ENCODE measurements around the gene DPF3. TPM values are rescaled to one million over a fixed set of nuclear protein-coding genes. Genes with fewer than 3 reads are reported as not detected.

The DPF3 gene
- total RNA-seq, 2 experiments from 2014 or later, result 14.9 to 15.4 TPM

DNA sequence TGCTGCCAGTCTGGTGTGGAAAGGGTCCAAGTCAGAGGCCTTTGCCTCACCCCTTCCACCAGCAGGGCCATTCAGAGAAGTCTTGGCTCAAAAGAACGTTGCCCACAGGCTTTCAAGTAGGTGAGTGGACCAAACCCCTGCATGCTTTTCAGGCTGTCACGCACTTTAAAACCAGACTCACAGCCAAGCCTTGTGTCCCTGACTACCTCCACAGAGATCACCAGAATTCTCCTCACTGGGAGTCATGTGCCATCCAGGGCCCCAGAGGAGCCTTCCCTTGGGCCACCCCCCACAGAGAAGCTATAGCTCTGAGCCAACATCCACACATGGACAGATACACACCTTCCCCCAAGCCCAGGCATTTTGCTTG lies 283.1 kb downstream of the DPF3 start:
- POLR2A ChIA-PET, result no interaction called here

GRCh38 chr14:72610096-72610830 lies 283.6 kb downstream of the DPF3 start:
- no peak overlapping the region for H3K27ac Mint-ChIP-seq
- H3K36me3 Mint-ChIP-seq (ENCODE audit: low read depth), result no peaks in the 10 kb centered on the region
- ChIA-PET CTCF (no interaction called here), POLR2A (no interaction called here)
- no peak overlapping the region for H3K4me3 Mint-ChIP-seq
- H3K27me3 Mint-ChIP-seq, result peaks cover 41% of the 10 kb centered on the region
- no peaks in the 10 kb centered on the region for H3K9me3 Mint-ChIP-seq
- DNase-seq, result peak; percentile 10
- peaks cover 2% of the 10 kb centered on the region for H3K4me1 Mint-ChIP-seq

More for the DNA sequence above, 283.1 kb downstream of the DPF3 start:
- peaks cover 41% of the 10 kb centered on the region for H3K27me3 Mint-ChIP-seq
- peaks cover 6% of the 10 kb centered on the region for H3K4me1 Mint-ChIP-seq
- CTCF ChIA-PET, result no interaction called here
- H3K4me3 Mint-ChIP-seq, result no peak overlapping the region
- peak; percentile 12 for DNase-seq
- H3K27ac Mint-ChIP-seq, result no peak overlapping the region
- no peaks in the 10 kb centered on the region for H3K9me3 Mint-ChIP-seq
- H3K36me3 Mint-ChIP-seq (ENCODE audit: low read depth), result no peaks in the 10 kb centered on the region

GRCh38 chr14:72609205-72609916 lies 284.5 kb downstream of the DPF3 start:
- Mint-ChIP-seq H3K27ac (no peak overlapping the region), H3K36me3 (ENCODE audit: low read depth) (no peaks in the 10 kb centered on the region), H3K4me3 (no peak overlapping the region), H3K9me3 (no peaks in the 10 kb centered on the region), H3K27me3 (peaks cover 42% of the 10 kb centered on the region), H3K4me1 (peaks cover 1% of the 10 kb centered on the region)
- DNase-seq, result peak; percentile 15
- CTCF ChIA-PET, result no interaction called here
- POLR2A ChIA-PET, result no interaction called here

GRCh38 chr14:72608391-72609204 lies 285.3 kb downstream of the DPF3 start:
- Mint-ChIP-seq H3K27ac (no peak overlapping the region), H3K27me3 (peaks cover 47% of the 10 kb centered on the region), H3K36me3 (ENCODE audit: low read depth) (no peaks in the 10 kb centered on the region), H3K4me3 (no peak overlapping the region), H3K4me1 (peaks cover 1% of the 10 kb centered on the region), H3K9me3 (no peaks in the 10 kb centered on the region)
- peak; percentile 14 for DNase-seq
- POLR2A ChIA-PET, result no interaction called here
- CTCF ChIA-PET, result no interaction called here

- ChIA-PET CTCF (no interaction called here), POLR2A (interaction anchor here (0.5 kb wide), 1 partner anchor 13 kb away, joined by 3 read pairs; no protein-coding TSS in a partner anchor)
- H3K4me3 Mint-ChIP-seq, result no peak overlapping the region
- no peak overlapping the region for H3K27ac Mint-ChIP-seq
- peaks cover 50% of the 10 kb centered on the region for H3K27me3 Mint-ChIP-seq
- peaks cover 1% of the 10 kb centered on the region for H3K4me1 Mint-ChIP-seq
- H3K36me3 Mint-ChIP-seq (ENCODE audit: low read depth), result no peaks in the 10 kb centered on the region
- peak; percentile 8 for DNase-seq
- H3K9me3 Mint-ChIP-seq, result no peaks in the 10 kb centered on the region
Measured at GRCh38 chr14:72607386-72608130, 286.3 kb downstream of the DPF3 start.

DNA sequence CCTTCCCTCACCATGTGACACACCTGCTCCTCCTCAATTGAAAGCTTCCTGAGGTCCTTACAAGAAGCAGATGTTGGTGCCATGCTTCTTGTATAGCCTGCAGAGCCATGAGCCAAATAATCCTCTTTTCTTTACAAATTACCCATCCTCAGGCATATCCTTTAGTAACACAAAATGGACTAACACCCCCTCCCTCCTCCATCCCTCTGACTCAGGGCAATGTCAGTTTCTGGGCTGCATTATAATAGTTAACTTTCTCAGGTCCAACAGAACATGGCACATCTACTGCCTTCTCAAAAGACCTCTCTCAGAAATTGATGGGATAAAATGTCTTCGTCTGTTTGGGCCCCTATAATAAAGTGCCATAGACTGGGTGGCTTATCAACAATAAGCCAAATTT lies 287.0 kb downstream of the DPF3 start:
- Mint-ChIP-seq H3K27me3 (peaks cover 48% of the 10 kb centered on the region), H3K4me3 (no peak overlapping the region), H3K36me3 (ENCODE audit: low read depth) (no peaks in the 10 kb centered on the region), H3K4me1 (peaks cover 1% of the 10 kb centered on the region), H3K27ac (no peak overlapping the region), H3K9me3 (no peaks in the 10 kb centered on the region)
- no peak for DNase-seq
- ChIA-PET CTCF (no interaction called here), POLR2A (interaction anchor here (0.5 kb wide), 1 partner anchor 12 kb away, joined by 3 read pairs; no protein-coding TSS in a partner anchor)

GRCh38 chr14:72605921-72606220 lies 288.0 kb downstream of the DPF3 start:
- H3K4me3 Mint-ChIP-seq, result no peak overlapping the region
- peaks cover 50% of the 10 kb centered on the region for H3K27me3 Mint-ChIP-seq
- H3K27ac Mint-ChIP-seq, result no peak overlapping the region
- H3K36me3 Mint-ChIP-seq (ENCODE audit: low read depth), result no peaks in the 10 kb centered on the region
- peak; percentile 2 for DNase-seq
- POLR2A ChIA-PET, result no interaction called here
- no peaks in the 10 kb centered on the region for H3K9me3 Mint-ChIP-seq
- peaks cover 1% of the 10 kb centered on the region for H3K4me1 Mint-ChIP-seq
- CTCF ChIA-PET, result no interaction called here

DNA sequence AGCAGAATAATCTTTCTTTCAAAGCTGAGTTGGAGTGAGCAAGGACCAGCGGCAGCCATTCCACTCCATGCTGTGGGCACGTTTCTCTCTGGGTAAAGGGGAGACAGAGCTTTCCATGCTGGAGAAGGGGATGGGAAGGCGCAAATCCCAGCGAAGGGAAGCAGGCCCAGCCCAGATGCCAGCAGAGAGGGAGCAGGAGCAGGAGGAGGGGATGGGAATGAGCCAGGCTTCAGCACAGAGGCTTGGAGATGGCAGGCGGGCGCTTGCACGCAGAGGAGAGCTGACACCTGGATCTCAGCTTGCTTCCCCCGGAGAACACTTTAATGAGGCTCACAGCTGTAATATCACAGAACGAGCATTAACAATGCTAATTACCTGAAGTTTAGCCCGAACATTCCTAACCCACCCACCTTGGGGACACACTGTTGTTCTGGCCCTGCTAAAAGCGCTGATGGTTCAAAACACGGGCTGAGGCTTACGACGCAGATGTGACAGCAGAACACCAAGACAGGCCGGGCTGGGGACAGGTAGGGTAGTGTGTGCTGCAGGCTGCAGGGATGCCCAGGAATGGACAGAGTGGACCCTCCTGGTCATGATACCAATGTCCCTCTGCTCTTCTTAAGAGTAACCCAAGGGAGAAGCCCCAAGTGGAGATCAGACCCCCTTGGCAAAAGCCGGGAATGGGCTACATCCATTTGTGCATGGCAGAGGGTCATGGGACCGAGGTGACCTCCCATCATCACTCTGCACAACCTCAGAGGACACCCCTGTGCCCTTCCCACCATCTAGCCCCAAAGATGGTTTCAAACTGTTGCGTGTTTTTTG lies 288.6 kb downstream of the DPF3 start:
- ChIA-PET CTCF (no interaction called here), POLR2A (no interaction called here)
- Mint-ChIP-seq H3K27me3 (peaks cover 52% of the 10 kb centered on the region), H3K36me3 (ENCODE audit: low read depth) (no peaks in the 10 kb centered on the region), H3K9me3 (no peaks in the 10 kb centered on the region), H3K4me1 (peaks cover 1% of the 10 kb centered on the region), H3K27ac (no peak overlapping the region), H3K4me3 (no peak overlapping the region)
- DNase-seq, result peak; percentile 10

DNA sequence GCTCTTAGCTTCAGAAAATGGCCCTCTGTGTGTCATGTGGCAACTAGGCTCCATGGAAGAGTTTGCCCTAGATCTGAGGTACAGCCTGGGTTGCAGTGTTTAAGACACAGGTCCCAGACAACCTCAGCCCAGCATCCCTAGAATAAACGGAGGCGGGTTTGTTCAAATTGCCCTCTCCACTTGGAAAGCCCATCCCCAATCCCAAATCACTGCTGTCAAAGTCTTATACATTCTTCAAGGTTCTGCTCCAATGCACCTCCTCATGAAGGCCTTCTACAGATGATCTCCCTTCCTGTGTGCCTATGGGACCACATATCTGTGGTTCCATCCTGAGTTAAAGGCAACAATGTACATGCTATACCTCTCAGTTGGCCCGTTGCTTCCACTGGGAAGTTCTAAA lies 289.8 kb downstream of the DPF3 start:
- Mint-ChIP-seq H3K27ac (no peak overlapping the region), H3K36me3 (ENCODE audit: low read depth) (no peaks in the 10 kb centered on the region), H3K9me3 (no peaks in the 10 kb centered on the region), H3K27me3 (peaks cover 49% of the 10 kb centered on the region), H3K4me3 (no peak overlapping the region), H3K4me1 (peaks cover 2% of the 10 kb centered on the region)
- DNase-seq, result peak; percentile 7
- ChIA-PET CTCF (no interaction called here), POLR2A (no interaction called here)

DNA sequence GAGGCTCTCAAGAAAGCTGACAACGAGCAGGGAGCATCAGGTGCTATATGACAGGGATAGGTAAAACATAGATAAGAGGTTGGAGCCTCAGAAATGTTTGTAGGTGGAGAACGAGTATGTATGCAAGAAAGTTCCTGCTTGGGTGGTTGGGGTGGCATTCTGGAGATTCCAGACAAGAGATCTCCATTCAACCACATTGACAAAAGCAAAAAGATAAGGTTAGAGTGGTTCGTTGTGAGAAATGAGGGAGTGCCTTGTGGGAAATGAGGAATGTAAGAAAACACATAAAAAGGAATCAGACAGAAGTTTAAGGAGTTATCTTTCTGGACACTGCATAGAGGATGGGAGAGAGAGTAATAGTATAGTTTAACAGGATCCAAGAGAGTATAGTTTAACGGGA lies 290.3 kb downstream of the DPF3 start:
- POLR2A ChIA-PET, result no interaction called here

GRCh38 chr14:72600551-72601330 lies 293.2 kb downstream of the DPF3 start:
- Mint-ChIP-seq H3K4me1 (peaks cover 9% of the 10 kb centered on the region), H3K36me3 (ENCODE audit: low read depth) (peaks cover 7% of the 10 kb centered on the region), H3K27ac (no peak overlapping the region), H3K4me3 (no peak overlapping the region), H3K9me3 (peaks cover 4% of the 10 kb centered on the region), H3K27me3 (peaks cover 53% of the 10 kb centered on the region)
- no peak for DNase-seq
- ChIA-PET CTCF (no interaction called here), POLR2A (no interaction called here)

More for the DNA sequence above, 290.3 kb downstream of the DPF3 start:
- Mint-ChIP-seq H3K36me3 (ENCODE audit: low read depth) (no peaks in the 10 kb centered on the region), H3K27me3 (peaks cover 46% of the 10 kb centered on the region), H3K9me3 (no peaks in the 10 kb centered on the region), H3K4me1 (peaks cover 3% of the 10 kb centered on the region), H3K27ac (no peak overlapping the region), H3K4me3 (no peak overlapping the region)
- DNase-seq, result no peak
- CTCF ChIA-PET, result no interaction called here

Measured in activated CD4-positive, alpha-beta memory T cell treated with anti-CD3 and anti-CD28 coated beads, Interleukin-2, amount 10 ng/mL, durations not matched to agents 7 days and 5 days (primary cell).